Transverse colon (tissue), 4 donors: ENCODE measurements around the gene ARHGAP10.

Experiments
- CTCF ChIP-seq, 5 experiments: fragments of 200-600 bp in 3 of 5; fragments of 450-650 bp in 2 of 5; sonication (generic) in 3 of 5; IDR thresholded peaks; 1 replicate in 2 of 5; 2 replicates in 3 of 5; pipeline ENCODE4 v1.5.1; 2016 to 2017; ENCODE audit warnings: antibody characterized with exemption in 5 of 5, inconsistent platforms in 3 of 5, mild to moderate bottlenecking in 2 of 5, moderate library complexity in 1 of 5
- EP300 ChIP-seq: sonication (generic); formaldehyde crosslinking; IDR thresholded peaks from one replicate; pipeline ENCODE4 v1.6.1; 2017; ENCODE audit warnings: antibody characterized with exemption, low read depth
- POLR2A ChIP-seq: fragments of 450-650 bp; IDR thresholded peaks from one replicate; pipeline ENCODE4 v1.6.1; 2016; ENCODE audit warnings: antibody characterized with exemption, mild to moderate bottlenecking, moderate library complexity
- POLR2AphosphoS5 ChIP-seq, 3 donors: sonication (generic); formaldehyde crosslinking; IDR thresholded peaks; one replicate each; pipeline ENCODE4 v1.6.1; 2016; ENCODE audit warnings: antibody characterized with exemption in 3 of 3

GRCh38 chr4:148062301-148062950, 330.5 kb downstream of the ARHGAP10 start:
- TF ChIP-seq EP300 (no peak), POLR2A (no peak), CTCF (IDR thresholded peaks at IDR 0.05) (no peak), POLR2AphosphoS5 (IDR thresholded peaks at IDR 0.05) (no peak)
